NT2/D1 (cell line): Measurements from ENCODE around the gene PIK3C3.

Source experiments
- SUZ12 ChIP-seq: IDR thresholded peaks from 2 replicates; pipeline ENCODE4 v1.6.1; 2011; ENCODE audit not compliant: insufficient read length, insufficient read depth; ENCODE audit errors: extremely low read depth
- ZNF274 ChIP-seq: IDR thresholded peaks from 2 replicates; pipeline ENCODE4 v1.6.1; 2011; ENCODE audit warnings: mild to moderate bottlenecking, low read depth, low read length

- TF ChIP-seq SUZ12 (no peak), ZNF274 (no peak)
Measured at GRCh38 chr18:42112657-42113420, 157.8 kb downstream of the PIK3C3 start.
